Large intestine (tissue), 1 donor: ENCODE data around the gene EFCAB10. TPM values are rescaled to one million over a fixed set of nuclear protein-coding genes. Genes with fewer than 3 reads are reported as not detected.

Experiments used
- polyA plus RNA-seq: library from polyadenylated mRNA; unstranded; fragments of 120-200 nt; gene quantifications from one replicate; pipeline ENCODE4 v1.2.1, GENCODE V29; 2013

Gene EFCAB10
- polyA plus RNA-seq, 1 donor = 1.4 TPM

Other genes with a start within 250 kb of the EFCAB10 start
- 26.7 TPM for gene SRPK2, start 192.6 kb downstream of the EFCAB10 start, polyA plus RNA-seq
- 14.4 TPM for gene PUS7, start 59.2 kb downstream of the EFCAB10 start, polyA plus RNA-seq
- gene RINT1, start 49.3 kb downstream of the EFCAB10 start, polyA plus RNA-seq = 21.0 TPM